ENCODE data around the gene CORO1C.

The CORO1C gene

DNA sequence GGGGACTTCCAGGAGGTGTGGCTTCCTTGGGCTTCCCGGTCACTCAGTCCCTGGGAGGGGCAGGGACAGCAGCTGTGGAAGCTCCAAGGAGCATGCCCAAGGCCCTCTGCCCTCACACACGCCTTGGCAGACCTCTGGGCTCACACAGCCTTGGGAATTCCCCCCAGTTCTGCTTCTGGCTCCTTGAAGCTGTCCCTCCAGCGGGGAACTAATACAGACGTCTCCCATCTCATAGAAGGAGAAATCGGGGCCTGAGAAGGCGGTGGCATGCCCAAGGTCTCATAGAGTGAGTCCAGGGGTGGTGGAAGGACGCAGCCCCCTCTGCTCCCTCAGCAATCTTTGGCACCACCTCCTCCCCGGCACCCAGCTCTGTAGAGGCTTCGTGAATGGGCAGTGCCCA is 117.8 kb downstream of the CORO1C start:
- FAIRE-seq = no peak

DNA sequence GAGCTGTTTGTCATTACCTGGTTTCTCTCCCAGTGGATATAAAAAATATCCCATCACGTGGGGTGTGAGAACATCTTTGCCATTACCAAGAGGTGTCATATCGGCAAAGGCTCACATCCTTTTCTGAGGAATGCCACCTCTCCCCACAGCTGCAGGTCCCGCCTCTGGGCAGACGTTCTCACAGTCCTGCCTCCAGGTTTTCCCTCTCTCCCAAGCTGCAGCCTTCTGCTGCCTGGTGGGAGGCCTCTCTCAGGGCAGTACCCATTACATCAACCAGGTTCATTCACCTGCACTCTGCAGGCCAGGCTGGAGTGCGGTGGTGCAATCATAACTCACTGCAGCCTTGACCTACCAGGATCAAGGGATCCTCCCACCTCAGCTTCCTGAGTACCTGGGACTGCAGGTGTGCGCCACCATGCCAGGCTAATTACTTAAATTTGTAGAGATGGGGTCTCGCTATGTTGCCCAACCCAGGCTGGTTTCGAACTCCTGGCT is 118.5 kb downstream of the CORO1C start:
- no peak for FAIRE-seq

DNA sequence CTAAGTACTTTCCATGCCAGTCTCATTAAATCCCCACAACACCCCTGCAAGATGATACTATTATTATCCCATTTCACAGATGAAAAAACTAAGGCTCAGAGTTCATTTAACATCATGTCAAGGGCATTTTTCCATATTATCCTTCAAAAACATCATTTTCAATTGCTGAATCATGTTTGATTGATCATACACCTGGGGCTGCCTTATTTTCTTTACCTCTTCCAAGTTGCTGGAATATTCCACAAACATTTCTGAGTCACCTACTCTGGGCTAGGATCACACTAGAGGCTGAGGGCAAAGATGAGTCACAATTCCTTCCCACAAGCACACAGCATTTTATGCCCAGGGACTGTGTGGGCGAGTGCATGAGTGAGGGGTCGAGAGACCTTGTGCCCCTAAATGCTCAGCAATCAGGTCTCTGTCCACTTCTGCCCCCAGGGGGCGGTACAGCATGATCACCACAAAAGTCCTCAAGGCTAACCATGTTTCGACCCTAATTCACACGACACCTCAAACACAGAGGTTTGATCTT is 119.4 kb downstream of the CORO1C start:
- FAIRE-seq = no peak

DNA sequence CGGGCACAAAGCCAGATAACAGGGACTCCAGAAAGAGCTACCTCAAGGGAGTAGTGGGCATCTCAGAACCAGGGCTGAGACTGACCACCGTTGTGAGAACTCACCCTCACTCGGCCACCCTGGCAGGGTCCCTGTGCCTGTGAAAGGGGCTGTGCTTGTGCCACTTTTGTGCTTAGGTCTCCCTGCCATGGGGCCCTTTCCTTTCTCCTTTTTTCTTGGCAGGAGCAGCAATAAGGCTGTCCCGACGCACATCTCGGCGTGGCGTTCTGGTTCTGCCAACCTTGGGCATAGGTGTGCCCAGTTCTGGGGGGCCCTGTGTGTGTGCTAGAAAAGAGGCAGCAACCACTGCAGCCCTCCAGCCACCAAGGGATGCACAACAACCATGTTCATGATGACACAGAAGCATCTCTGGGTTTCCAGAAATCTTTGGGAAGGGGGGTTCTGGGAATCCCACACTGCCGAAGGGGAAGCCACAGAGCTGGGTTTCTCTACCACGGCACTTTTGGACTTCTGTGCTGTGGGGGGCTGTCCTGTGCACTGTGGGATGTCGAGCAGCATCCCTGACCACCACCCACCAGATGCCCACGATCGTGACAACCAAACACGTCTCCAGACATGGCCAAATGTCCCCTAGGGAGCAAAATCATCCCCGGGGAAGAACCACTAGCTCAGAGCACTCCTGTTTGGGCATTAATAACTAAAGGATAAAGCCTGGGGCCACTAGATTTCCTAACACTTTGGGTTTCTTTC is 120.3 kb downstream of the CORO1C start:
- no peak for FAIRE-seq

DNA sequence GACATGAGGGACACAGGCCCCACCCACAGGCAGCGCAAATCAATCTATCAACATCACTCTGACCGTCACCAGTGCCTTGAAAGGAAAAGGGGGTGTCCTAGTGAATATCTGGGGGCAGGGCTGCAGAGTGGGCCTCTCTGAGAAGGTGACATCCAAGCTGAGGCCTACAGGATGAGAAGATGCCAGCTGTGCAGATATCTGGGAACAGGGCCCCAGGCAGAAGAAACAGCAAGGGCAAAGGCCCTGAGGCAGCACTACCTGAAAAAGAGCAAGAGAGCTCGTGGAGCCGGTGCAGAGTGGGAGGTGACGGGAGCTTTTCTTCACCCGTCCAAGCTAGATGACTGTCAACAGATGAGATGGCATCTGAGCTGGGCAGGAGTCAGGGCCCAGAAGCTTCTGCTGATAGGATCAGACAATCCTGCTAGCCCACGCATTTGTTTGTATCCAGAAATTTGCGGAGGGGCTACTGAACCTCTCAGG is 120.9 kb downstream of the CORO1C start:
- FAIRE-seq = no peak

DNA sequence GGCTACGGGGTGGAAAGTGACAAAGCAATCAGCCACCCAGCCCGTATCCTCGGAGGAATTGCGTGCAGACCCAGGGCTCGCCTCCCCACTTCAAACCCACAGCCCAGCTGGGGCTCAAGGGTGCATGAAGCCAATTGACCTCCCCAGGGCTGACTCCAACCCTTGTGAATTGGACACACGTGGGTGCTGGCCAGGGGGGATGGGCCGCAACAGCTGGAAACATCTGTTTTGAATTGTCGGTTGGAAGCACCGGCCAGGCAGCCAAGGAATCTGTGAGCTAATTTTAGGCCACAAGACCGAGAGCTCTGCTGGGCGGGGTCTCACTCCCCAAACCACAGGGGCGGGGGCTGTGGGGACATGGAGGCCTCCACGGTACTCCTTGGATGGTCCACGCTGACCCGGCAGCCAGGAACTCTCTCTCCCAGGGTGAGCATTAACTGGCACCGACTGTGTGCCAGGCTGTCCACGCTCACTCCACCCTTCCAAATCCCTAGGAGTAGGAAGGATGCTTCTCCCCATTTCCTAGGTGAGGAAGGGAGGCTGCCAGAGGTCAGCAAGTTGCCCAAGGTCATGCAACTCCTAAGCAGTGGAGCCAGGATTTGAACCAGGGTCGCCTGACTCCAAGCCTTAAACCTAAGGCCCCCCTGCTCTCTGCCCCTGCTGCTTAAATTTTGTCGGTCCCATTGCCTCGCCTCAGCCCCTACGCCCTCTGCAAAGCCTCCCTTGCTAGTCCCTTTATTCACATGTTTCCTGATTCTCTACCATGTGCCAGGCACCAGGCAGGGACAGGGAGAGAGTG is 121.6 kb downstream of the CORO1C start:
- no peak for FAIRE-seq

DNA sequence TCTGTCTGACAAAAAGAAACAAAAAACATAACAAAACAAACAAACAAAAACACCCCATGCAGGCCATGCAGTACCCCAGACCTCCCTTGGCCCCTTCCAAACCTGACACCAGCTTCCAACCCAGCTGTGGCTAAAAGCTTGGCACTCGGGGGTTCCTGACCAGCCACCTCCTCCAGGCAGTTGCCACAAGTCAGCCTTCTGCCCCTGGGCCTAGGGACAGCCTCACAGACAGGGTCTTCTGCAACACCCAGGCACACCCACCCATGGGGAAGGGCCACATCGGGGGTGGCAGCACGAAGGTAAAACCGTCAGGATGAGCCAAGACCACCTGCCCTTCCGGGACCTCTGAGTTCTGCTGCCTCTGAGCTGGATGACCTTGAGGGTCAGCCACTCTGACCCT is 122.7 kb downstream of the CORO1C start:
- FAIRE-seq = no peak

DNA sequence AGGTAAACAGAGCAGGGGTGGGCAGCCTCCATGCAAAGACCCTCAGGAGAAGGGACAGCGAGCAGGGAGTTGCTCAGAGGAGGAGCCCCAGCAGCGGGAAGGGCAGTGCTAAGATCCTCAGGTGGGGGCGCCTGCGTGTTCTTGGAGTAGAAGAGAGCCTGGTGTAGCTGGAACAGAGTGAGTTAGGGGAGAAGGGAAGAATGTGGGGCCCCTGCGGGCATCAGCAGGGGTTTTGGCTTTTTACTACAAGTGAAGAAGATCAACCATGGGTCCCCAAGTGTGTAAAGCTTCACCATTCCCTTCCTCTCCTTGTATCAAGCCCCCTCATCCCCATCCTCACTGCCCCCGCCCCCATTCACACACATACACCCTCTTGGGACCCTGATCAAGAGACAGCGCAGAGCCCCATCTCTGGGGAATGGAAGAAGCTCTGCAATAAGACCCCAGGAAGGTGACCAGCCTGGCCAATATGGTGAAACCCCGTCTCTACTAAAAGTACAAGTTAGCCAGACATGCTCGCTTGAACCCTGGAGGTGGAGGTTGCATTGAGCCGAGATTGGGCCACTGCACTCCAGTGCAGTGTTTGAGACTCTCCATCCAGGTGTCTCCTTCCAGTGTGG is 123.2 kb downstream of the CORO1C start:
- FAIRE-seq = no peak

DNA sequence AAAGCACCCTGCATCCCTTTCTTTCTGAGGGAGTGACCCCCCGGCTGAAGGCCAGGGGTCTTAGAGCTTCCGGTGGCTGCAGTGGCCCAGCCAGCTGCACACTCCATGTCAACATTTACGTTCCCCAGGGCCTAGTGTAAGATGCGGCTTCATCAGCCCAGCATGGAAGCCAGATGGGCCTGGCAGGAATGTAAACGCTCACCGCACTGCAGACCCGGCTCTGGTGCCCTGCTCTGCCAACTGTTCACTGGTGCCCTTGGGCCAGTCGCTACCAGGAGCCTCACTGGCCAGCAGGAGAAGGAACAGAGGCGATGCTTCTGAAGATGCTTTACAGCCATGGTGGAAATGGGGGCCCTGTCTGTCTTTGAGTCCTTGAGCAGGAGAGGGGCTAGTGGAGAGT is 124.8 kb downstream of the CORO1C start:
- no peak for FAIRE-seq

DNA sequence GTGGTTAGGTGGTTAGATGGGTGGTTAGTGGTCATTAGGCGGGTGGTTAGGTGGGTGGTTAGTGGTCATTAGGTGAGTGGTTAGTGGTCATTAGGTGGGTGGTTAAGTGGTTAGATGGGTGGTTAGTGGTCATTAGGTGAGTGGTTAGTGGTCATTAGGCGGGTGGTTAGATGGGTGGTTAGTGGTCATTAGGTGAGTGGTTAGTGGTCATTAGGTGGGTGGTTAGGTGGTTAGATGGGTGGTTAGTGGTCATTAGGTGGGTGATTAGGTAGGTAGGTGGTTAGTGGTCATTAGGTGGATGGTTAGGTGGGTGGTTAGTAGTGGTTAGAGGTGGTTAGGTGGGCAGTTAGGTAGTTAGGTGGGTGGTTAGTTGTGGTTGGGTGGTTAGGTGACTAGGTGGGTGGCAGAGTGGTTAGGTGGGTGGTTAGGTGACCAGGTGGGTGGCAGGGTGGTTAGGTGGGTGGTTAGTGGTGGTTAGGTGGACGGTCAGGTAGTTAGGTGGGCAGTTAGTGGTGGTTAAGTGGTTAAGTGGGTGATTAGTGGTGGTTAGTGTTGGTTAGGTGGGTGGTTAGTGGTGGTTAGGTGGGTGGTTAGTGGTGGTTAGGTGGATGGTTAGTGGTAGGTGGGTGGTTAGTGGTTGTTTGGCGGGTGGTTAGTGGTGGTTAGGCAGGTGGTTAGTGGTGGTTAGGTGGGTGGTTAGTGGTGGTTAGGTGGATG is 125.5 kb downstream of the CORO1C start:
- FAIRE-seq = no peak

DNA sequence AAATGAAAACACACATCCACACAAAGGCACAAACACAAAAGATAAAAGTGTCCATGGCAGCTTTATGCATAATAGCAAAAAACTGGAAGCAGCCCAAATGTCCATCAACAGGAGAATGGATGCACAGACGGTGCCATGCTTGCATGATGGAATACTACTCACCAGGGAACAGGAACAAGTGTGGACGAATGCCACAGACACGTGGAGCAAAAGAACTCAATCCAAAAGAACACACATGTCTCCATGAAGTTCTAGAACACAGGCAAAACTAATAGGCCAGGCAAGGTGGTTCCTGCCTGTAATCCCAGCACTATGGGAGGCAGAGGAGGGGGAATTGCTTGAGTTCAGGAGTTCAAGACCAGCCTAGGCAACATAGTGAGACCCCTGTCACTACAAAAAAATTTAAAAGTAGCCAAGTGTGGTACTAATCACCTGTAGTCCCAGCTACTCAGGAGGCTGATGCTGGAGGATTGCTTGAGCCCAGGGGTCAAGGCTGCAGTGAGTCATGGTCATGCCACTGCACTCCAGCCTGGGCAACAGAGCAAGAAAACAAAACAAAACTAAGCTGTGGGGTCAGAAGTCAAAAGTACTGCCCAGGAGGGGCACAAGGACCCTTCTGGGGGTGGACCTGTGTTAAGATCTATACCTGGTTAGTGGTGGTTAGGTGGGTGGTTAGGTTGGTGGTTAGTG is 126.2 kb downstream of the CORO1C start:
- no peak for FAIRE-seq

DNA sequence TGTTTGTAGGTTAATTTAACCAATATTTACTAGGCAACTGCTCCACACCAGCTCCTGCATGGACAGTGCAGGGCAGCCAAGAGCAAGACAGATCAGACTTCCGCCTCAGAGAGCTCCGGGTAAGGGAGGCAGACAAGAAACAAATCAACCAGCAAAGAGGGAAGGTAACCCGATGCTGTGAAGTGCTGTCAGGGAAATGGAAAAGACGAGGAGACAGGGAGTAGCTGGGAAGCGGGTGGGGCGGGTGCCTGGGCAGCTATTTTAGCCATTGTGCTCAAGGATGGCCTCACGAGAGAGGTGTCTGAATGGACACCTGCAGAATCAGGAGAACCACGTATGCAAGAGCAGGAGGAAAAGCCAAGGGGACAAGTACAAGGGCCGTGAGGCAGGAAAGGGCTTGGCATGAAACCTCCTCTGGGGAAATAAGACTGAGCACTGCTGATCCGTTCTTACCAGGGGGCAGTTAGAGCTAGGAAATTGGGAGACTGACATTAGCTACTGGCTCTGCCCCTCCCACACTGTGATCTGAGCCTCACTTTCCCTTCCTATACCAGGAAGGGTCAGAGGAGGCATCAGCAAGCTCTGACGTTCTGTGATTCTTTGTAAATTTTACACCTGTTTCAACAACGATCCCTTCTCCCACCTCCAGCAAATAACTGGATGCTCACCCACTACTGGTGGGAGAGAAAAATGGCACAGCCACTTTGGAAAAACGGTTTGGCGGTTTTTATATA is 126.9 kb downstream of the CORO1C start:
- no peak for FAIRE-seq

DNA sequence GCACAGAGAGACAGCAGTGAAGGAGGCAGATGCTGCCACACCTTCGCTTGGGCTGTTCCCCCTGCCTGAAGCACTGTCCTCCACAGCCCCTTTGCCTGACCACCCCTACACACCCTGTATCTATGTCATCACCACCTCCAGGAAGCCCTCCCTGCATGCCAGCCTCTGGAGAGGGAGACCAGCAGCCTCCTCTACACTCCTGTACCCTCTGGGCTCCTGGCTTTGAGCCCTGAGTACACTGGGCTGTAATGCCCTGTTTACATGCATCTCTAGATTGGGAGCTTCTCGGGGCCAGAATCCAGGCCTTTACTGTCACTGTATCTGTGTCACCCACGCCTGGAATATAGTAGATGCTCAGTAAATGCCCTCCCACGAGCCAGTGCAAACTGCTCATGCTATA is 127.6 kb downstream of the CORO1C start:
- FAIRE-seq = no peak

DNA sequence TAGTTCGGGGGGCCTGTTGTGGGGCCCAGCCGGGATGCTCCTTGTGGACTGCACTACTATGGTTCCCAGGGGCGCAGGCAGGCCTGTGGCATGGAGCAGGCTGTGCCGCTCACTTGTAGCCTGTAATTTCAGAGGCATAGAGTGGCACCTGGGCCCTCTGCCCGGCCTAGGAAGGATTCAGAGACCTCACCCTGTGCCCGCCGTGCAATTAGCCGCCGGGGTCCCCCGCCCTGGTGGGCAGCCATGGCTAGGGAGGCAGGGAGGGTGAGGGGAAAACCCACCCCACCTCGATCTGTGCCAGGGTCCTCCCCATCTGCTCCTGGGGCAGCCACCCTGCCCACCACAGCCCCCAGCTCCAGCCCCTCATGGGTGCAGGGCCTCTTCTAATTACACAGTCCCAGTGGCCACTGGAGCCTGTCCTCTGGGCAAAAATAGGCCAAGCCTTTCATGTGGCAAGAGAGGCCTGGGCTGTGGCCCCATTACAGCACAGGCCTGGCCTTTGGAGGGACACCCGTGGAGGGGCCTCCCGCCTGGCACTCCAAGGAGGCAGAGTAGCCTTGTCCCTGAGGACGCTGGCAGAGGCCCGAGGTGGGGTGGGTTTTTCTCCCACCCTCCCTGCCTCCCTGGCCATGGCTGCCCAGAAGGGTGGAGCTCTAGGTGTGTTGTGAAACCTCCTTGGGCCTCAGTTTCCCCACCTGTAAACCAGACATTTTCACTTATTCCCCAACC is 128.2 kb downstream of the CORO1C start:
- FAIRE-seq = no peak

DNA sequence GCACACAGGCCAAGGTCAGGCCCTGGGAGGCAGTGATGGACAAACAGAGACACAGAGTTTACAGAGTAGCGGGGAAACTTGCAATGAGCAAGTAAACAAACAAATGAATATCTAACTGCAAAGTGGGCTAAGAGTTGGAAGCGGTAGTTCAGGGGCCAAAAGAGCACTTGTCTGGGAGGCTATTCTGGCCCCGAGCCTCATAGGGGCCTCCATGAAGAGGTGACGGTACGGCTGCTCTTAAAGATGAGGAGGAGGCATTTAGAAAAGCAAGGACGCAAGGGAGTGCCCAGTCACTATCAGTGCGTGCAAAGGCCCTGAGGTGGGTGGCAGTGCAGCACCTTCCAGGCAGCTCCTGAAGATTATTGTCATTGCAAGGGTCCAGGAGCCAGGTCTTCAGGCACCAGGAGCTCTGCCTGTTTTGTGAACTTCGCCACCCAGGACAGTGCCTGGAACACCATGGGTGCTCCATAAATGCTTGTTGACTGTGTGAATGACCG is 129.1 kb downstream of the CORO1C start:
- no peak for FAIRE-seq

DNA sequence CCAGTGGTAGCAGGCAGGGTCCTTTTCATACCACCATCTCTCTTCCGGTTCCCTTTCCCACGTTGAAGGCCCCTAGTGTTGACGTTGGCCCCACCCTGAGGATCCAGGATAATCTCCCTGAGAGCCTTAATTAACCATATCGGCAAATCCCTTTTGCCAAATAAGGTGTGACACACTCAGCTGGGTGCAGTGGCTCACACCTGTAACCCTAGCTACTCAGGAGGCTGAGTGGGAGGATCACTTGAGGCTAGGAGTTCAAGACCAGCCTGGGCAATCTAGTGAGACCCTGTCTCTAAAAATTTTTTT is 130.7 kb downstream of the CORO1C start:
- no peak for FAIRE-seq

DNA sequence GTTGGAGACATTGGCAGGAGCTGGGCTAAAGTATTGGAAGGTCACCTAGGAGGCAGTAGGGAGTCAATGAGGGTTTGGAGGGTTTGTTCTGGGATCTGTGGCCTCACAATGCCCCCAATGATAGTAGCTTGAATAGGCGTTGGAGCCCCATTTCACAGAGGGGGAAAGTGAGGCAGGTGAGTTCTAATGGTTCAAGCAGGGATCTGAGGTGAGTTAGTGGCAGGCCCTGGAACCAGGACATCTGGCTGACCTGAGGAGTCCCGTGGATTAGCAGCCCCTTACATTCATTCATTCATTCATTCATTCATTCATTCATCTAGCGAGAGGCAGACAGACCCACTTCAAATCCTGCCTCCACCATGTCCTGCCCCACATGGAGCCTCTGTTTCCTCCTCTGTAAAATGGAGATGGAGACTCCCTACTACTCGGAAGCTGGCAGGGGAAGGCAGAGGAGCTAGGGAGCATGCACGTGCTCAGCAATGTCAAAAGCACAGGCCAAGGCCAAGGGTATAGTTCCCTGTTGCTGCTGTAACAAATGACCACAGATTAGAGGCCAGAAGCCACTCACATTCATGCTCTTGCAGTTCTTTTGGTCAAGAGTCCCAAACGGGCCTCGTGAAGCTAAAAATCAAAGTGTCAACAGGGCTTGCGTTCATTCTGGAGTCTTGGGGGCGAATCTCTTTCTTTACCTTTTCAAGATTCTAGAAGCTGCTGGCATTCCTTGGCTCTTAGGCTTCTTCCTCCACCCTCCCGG is 131.2 kb downstream of the CORO1C start:
- no peak for FAIRE-seq

DNA sequence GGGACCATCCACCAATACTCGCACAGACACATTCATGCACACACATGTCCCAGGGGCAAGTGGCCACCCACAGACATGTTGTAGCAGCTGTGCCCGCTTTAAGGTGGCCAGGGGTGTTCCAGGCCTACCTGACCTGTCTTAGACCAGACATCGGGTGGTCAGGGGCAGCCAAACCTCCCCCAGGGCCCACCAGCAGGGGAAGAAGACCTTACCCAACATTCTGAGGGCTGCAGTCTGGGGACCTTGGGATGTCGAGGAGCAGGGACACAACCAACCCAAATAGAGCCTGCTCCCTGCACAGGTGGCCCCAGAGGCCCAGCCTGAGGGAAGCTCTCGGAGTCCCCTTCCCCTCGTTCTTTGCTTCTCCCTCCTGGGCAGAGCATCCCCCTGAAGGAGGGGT is 131.8 kb downstream of the CORO1C start:
- FAIRE-seq = no peak

DNA sequence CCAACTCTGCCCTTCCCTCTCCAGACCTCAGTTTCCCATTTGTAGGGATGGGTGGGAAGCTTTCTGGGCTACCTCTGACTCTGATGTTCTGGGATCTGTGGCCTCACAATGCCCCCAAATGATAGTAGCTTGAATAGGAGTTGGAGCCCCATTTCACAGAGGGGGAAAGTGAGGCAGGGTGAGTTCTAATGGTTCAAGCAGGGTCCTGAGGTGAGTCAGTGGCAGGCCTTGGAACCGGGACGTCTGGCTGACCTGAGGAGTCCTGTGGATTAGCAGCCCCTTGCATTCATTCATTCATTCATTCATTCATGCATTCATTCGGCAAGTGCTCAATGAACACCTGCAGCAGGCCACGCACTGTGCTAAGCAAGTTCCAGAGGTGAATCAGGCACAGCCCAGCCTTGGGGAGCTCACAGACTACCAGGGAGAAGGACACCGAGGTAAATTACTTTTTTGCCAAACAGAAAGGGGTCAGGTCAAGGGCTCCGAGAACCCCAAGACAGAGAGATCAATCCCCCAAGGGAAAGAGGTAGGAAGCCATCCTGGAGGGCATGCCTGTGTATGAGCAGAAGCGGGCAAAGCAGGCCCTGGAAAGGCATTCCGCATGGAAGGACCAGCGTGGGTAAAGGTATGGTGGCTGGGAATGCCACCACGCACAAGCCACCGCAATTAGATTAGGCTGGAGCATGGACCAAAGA is 132.6 kb downstream of the CORO1C start:
- FAIRE-seq = no peak
